ENCODE results near the gene FCGBP.

Gene FCGBP

GRCh38 chr19:39934584-39935363 is at the start of gene FCGBP:
FCGBP (minus strand) TSS chr19:39934634.
- peaks cover 9% of the 10 kb centered on the region for H3K9me3 Mint-ChIP-seq
- H3K4me3 Mint-ChIP-seq = peak within 1 kb of the TSS; percentile 12
- H3K4me1 Mint-ChIP-seq (ENCODE audit: low read depth) = peaks cover 43% of the 10 kb centered on the region
- H3K36me3 Mint-ChIP-seq (ENCODE audit: low read depth) = peaks cover 12% of the 10 kb centered on the region
- H3K27me3 Mint-ChIP-seq (ENCODE audit: low read depth) = peaks cover 7% of the 10 kb centered on the region
- peak within 1 kb of the TSS; percentile 86 for H3K27ac Mint-ChIP-seq

GRCh38 chr19:39983695-39984300 is 49.4 kb upstream of the FCGBP start:
- no peaks in the 10 kb centered on the region for H3K4me1 Mint-ChIP-seq (ENCODE audit: low read depth)
- H3K27ac Mint-ChIP-seq = no peak overlapping the region
- H3K27me3 Mint-ChIP-seq (ENCODE audit: low read depth) = no peaks in the 10 kb centered on the region
- peaks cover 43% of the 10 kb centered on the region for H3K9me3 Mint-ChIP-seq
- no peak overlapping the region for H3K4me3 Mint-ChIP-seq
- H3K36me3 Mint-ChIP-seq (ENCODE audit: low read depth) = peaks cover 77% of the 10 kb centered on the region

GRCh38 chr19:39982883-39983282 is 48.4 kb upstream of the FCGBP start:
- Mint-ChIP-seq H3K36me3 (ENCODE audit: low read depth) (peaks cover 86% of the 10 kb centered on the region), H3K27me3 (ENCODE audit: low read depth) (no peaks in the 10 kb centered on the region), H3K9me3 (peaks cover 42% of the 10 kb centered on the region), H3K27ac (no peak overlapping the region), H3K4me3 (no peak overlapping the region), H3K4me1 (ENCODE audit: low read depth) (no peaks in the 10 kb centered on the region)

GRCh38 chr19:39974377-39975155 is 40.1 kb upstream of the FCGBP start:
- Mint-ChIP-seq H3K36me3 (ENCODE audit: low read depth) (peaks cover 54% of the 10 kb centered on the region), H3K4me3 (no peak overlapping the region), H3K27ac (no peak overlapping the region), H3K4me1 (ENCODE audit: low read depth) (peaks cover 23% of the 10 kb centered on the region), H3K9me3 (no peaks in the 10 kb centered on the region), H3K27me3 (ENCODE audit: low read depth) (no peaks in the 10 kb centered on the region)

- Mint-ChIP-seq H3K4me1 (ENCODE audit: low read depth) (peaks cover 43% of the 10 kb centered on the region), H3K36me3 (ENCODE audit: low read depth) (peaks cover 40% of the 10 kb centered on the region), H3K9me3 (no peaks in the 10 kb centered on the region), H3K27me3 (ENCODE audit: low read depth) (no peaks in the 10 kb centered on the region), H3K4me3 (peak overlapping the region; percentile 97), H3K27ac (peak overlapping the region; percentile 98)
These were observed 37.1 kb upstream of the FCGBP start for GRCh38 chr19:39971380-39972035.

GRCh38 chr19:39970675-39971379 is 36.4 kb upstream of the FCGBP start, which contains the start of gene PSMC4:
PSMC4 (plus strand) TSS chr19:39971165; CDS start chr19:39971203, 38 bp downstream.
- Mint-ChIP-seq H3K4me3 (peak within 1 kb of the TSS; percentile 97), H3K4me1 (ENCODE audit: low read depth) (peaks cover 43% of the 10 kb centered on the region), H3K9me3 (no peaks in the 10 kb centered on the region), H3K27me3 (ENCODE audit: low read depth) (no peaks in the 10 kb centered on the region), H3K27ac (peak within 1 kb of the TSS; percentile 98), H3K36me3 (ENCODE audit: low read depth) (peaks cover 39% of the 10 kb centered on the region)

GRCh38 chr19:39970425-39970674 is 35.9 kb upstream of the FCGBP start:
- peak overlapping the region; percentile 97 for H3K4me3 Mint-ChIP-seq
- peak overlapping the region; percentile 98 for H3K27ac Mint-ChIP-seq
- no peaks in the 10 kb centered on the region for H3K9me3 Mint-ChIP-seq
- H3K4me1 Mint-ChIP-seq (ENCODE audit: low read depth) = peaks cover 43% of the 10 kb centered on the region
- peaks cover 34% of the 10 kb centered on the region for H3K36me3 Mint-ChIP-seq (ENCODE audit: low read depth)
- no peaks in the 10 kb centered on the region for H3K27me3 Mint-ChIP-seq (ENCODE audit: low read depth)

- H3K9me3 Mint-ChIP-seq = no peaks in the 10 kb centered on the region
- peaks cover 43% of the 10 kb centered on the region for H3K4me1 Mint-ChIP-seq (ENCODE audit: low read depth)
- H3K27me3 Mint-ChIP-seq (ENCODE audit: low read depth) = no peaks in the 10 kb centered on the region
- peak overlapping the region; percentile 98 for H3K27ac Mint-ChIP-seq
- peak overlapping the region; percentile 97 for H3K4me3 Mint-ChIP-seq
- H3K36me3 Mint-ChIP-seq (ENCODE audit: low read depth) = peaks cover 31% of the 10 kb centered on the region
These were observed 35.4 kb upstream of the FCGBP start for GRCh38 chr19:39969681-39970424.

GRCh38 chr19:39969266-39969665 is 34.8 kb upstream of the FCGBP start:
- H3K4me1 Mint-ChIP-seq (ENCODE audit: low read depth) = peaks cover 43% of the 10 kb centered on the region
- peak overlapping the region; percentile 98 for H3K27ac Mint-ChIP-seq

GRCh38 chr19:39968789-39969188 is 34.4 kb upstream of the FCGBP start:
- Mint-ChIP-seq H3K4me1 (ENCODE audit: low read depth) (peaks cover 46% of the 10 kb centered on the region), H3K36me3 (ENCODE audit: low read depth) (peaks cover 25% of the 10 kb centered on the region), H3K27me3 (ENCODE audit: low read depth) (no peaks in the 10 kb centered on the region), H3K4me3 (no peak overlapping the region), H3K9me3 (no peaks in the 10 kb centered on the region), H3K27ac (peak overlapping the region; percentile 98)

More at GRCh38 chr19:39969266-39969665, 34.8 kb upstream of the FCGBP start:
- Mint-ChIP-seq H3K36me3 (ENCODE audit: low read depth) (peaks cover 27% of the 10 kb centered on the region), H3K27me3 (ENCODE audit: low read depth) (no peaks in the 10 kb centered on the region), H3K4me3 (peak overlapping the region; percentile 97), H3K9me3 (no peaks in the 10 kb centered on the region)

GRCh38 chr19:39967561-39967960 is 33.1 kb upstream of the FCGBP start:
- Mint-ChIP-seq H3K27me3 (ENCODE audit: low read depth) (no peaks in the 10 kb centered on the region), H3K4me1 (ENCODE audit: low read depth) (peaks cover 50% of the 10 kb centered on the region), H3K9me3 (no peaks in the 10 kb centered on the region), H3K4me3 (no peak overlapping the region), H3K27ac (no peak overlapping the region), H3K36me3 (ENCODE audit: low read depth) (peaks cover 22% of the 10 kb centered on the region)

GRCh38 chr19:39966617-39967016 is 32.2 kb upstream of the FCGBP start:
- no peak overlapping the region for H3K4me3 Mint-ChIP-seq
- no peaks in the 10 kb centered on the region for H3K9me3 Mint-ChIP-seq
- no peaks in the 10 kb centered on the region for H3K27me3 Mint-ChIP-seq (ENCODE audit: low read depth)
- peaks cover 42% of the 10 kb centered on the region for H3K4me1 Mint-ChIP-seq (ENCODE audit: low read depth)
- peaks cover 20% of the 10 kb centered on the region for H3K36me3 Mint-ChIP-seq (ENCODE audit: low read depth)
- H3K27ac Mint-ChIP-seq = no peak overlapping the region

- Mint-ChIP-seq H3K27me3 (ENCODE audit: low read depth) (no peaks in the 10 kb centered on the region), H3K9me3 (no peaks in the 10 kb centered on the region), H3K27ac (no peak overlapping the region), H3K36me3 (ENCODE audit: low read depth) (peaks cover 11% of the 10 kb centered on the region), H3K4me1 (ENCODE audit: low read depth) (peaks cover 37% of the 10 kb centered on the region), H3K4me3 (no peak overlapping the region)
These were observed 29.5 kb upstream of the FCGBP start for GRCh38 chr19:39963898-39964297.
